ENCODE results near the gene GOLGA6D.
A peak's percentile ranks its signal among the peaks of the same experiment; 100 is the strongest.
"Not testable (repeated sequence)": the region's sequence is repeated elsewhere in the genome, so short reads cannot be mapped to it uniquely, and the experiment has no call there.

Gene GOLGA6D

GRCh38 chr15:75278497-75278896, 4.1 kb upstream of the GOLGA6D start:
- DNase-seq (ENCODE audit: low read depth): not testable (repeated sequence)

GRCh38 chr15:75284152-75284551, 1.5 kb downstream of the GOLGA6D start:
- DNase-seq (ENCODE audit: low read depth): not testable (repeated sequence)

DNA sequence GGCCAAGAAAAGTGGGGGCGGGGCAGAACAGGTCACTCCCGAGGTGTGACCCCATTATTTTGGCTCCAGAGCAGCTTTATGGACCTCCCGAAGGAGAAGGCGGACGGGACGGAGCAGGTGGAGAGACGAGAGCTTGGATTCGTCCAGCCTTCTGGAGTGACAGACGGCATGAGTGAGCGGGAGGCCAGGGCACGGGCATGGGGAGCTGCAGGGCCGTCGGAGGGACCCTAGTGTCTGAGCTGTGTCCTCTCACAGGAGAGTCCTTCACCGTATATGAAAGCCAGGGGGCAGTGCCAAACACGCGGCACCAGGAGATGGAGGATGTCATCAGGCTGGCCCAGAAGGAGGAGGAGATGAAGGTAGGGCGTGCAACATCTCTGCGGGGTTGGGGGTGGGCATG, 11.0 kb downstream of the GOLGA6D start:
- not testable (repeated sequence) for DNase-seq (ENCODE audit: low read depth)

GRCh38 chr15:75298541-75299310, 16.1 kb downstream of the GOLGA6D start:
- DNase-seq (ENCODE audit: low read depth): not testable (repeated sequence)

- peak; percentile 32 for DNase-seq (ENCODE audit: low read depth)
Observed at GRCh38 chr15:75299311-75299688, 16.7 kb downstream of the GOLGA6D start.

DNA sequence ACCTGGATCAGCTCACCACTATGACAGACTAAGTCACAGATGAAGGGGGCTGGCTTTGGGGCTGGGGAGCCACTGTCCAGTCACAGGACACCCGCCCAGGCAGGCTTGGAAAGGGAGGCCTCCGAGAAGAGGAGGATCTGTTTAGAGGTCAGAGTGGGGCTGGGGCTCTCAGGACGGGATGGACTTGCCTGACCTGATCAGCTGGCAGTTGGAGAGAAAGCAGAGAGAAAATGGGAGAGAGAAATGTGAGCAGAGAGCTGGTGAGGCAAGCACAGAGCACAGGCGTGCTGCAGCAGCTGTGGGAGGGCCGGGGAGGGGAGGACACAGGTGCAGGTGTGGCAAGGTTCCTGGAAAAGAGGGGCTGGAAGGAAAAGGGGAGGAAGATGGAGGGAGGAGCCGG, 17.4 kb downstream of the GOLGA6D start:
- not testable (repeated sequence) for DNase-seq (ENCODE audit: low read depth)

GRCh38 chr15:75302318-75302717, 19.7 kb downstream of the GOLGA6D start:
- DNase-seq (ENCODE audit: low read depth): no peak

DNA sequence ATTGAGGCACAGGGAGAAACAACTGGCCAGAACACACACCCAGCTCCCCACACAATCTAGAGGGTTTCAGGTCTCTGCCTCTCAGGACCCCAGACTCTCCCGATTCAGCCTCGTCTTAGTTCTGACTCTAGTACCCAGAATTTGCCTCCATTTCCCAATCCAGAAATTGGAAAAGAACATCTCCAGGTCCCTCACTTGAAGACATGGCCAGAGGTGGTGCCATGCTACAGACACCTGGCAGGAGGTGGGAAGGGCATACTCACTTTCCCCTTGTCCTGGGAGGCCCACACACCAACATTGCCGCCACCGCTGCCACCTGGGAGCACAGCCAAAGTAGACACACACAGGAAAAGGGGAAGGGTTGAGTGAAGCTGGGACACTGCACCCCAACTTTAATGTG, 20.1 kb downstream of the GOLGA6D start:
- not testable (repeated sequence) for DNase-seq (ENCODE audit: low read depth)

DNA sequence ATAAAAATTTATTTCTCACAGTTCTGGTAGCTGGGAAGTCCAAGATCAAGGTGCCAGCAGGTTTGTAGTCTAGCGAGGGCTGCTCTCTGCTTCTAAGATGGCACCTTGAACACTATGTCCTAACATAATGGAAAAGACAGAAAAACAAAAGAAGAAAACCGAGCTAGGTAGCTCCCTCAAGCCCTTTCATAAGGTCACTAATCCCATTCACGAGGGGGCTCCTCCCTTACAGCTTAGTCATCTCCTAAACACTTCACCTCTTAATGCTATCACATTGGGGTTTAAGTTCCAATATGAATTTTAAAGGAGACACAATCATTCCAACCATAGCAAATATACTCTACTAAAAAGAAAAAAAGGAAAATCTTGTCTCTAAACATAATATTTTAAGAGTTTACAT, 23.6 kb downstream of the GOLGA6D start:
- no peak for DNase-seq (ENCODE audit: low read depth)

DNA sequence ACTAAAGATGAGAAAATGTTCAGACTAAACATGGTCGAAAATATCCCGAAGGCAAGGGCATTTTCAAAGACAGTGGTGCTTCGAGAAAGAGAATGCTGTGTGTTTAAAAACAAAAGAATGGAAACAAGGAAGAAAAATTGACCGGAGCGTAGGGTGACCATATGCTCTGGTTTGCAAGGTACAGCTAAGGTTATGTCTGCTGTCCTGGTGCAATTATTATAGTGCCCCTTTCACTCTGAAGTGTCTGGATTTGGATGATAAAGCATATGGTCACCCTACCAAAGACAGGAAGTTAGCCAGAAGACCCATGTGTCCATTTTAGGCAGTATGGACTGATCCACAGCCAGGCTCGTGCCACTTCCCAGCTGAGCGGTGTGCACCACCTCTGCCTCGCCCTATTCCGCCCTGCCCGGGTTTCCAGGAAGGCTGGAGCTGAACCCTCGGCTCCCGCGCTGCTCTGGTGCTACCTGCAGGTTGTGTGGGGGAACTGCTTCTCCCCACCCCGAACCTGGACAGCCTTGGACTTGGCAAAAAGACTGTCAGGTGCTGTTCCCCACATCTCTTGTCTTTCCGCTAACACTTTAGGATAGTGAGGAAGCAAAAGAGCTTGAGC, 25.2 kb downstream of the GOLGA6D start:
- DNase-seq (ENCODE audit: low read depth): no peak

GRCh38 chr15:75309711-75310110, 27.1 kb downstream of the GOLGA6D start:
- no peak for DNase-seq (ENCODE audit: low read depth)

GRCh38 chr15:75312548-75312947, 29.9 kb downstream of the GOLGA6D start:
- DNase-seq (ENCODE audit: low read depth): not testable (repeated sequence)

- no peak for DNase-seq (ENCODE audit: low read depth)
Observed at GRCh38 chr15:75313116-75313845, 30.6 kb downstream of the GOLGA6D start.

GRCh38 chr15:75314552-75315290, 32.1 kb downstream of the GOLGA6D start:
- no peak for DNase-seq (ENCODE audit: low read depth)

DNA sequence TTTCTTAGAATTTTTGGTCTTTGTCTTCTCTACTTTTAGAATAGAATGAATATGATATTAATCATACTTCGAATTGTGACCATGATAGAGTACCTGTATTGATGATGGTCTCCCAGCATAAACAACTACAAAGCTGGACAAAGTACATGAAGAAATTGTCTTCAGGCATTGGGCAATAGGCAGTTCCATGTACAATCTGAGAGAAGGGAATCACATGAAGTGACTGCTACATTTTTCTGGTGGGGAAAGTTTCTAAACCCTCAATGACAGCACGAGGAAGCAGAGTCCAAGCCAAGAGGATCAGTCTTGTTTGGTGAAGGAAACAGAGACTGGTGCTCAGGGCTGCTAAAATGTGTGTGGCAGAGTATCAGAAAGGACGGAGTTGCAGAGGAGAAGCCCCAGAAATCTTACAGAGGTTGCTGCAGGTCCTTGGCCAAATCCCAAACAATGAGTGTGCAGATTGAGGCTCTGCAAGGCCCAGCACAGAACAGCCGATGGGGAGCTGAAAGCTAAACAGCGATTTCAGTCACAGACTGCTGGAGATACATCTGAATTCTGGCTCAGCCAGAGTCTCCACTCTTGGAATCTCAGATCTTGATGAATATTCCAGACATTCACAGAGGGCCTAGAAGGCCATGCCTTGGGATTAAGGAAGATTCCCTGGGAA, 36.7 kb downstream of the GOLGA6D start:
- DNase-seq (ENCODE audit: low read depth): not testable (repeated sequence)

GRCh38 chr15:75321711-75322110, 39.1 kb downstream of the GOLGA6D start:
- no peak for DNase-seq (ENCODE audit: low read depth)

DNA sequence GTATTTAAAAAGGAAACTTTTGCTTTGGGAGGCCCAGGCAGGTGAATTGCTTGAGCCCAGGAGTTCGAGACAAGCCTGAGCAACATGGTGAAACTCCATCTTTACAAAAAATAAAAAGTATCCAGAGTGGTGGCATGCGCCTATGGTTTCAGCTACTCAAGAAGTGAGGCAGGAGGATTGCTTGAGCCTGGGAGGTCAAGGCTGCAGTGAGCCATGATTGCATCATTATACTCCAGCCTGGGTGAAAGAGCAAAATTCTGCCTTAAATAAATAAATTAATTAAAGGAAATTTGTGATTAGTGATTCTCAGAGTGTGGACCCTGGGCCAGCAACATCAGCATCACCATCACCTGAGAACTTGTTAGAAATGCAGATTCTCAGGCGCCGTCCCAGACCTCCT, 43.3 kb downstream of the GOLGA6D start:
- no peak for DNase-seq (ENCODE audit: low read depth)

GRCh38 chr15:75327005-75327404, 44.4 kb downstream of the GOLGA6D start:
- no peak for DNase-seq (ENCODE audit: low read depth)

DNA sequence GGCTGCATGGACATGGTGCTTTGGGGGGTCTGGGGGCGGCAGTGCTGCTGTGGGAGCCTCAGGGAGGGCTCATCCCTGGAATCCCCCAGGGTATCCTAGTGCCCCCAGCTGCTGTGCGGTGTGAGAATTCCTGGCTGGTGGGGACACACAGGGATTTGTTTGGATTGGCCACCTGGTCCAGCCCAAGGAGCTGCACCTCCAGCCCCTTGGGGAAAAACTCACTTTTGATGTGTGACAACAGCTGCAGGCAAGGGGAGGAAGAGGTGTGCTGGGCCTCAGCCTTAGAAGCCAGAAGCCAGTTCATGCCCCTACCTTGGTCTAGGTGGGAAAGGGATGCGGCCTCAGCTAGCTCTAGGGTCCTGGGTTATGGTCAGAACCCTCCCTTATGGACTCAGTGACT, 44.9 kb downstream of the GOLGA6D start:
- no peak for DNase-seq (ENCODE audit: low read depth)

DNA sequence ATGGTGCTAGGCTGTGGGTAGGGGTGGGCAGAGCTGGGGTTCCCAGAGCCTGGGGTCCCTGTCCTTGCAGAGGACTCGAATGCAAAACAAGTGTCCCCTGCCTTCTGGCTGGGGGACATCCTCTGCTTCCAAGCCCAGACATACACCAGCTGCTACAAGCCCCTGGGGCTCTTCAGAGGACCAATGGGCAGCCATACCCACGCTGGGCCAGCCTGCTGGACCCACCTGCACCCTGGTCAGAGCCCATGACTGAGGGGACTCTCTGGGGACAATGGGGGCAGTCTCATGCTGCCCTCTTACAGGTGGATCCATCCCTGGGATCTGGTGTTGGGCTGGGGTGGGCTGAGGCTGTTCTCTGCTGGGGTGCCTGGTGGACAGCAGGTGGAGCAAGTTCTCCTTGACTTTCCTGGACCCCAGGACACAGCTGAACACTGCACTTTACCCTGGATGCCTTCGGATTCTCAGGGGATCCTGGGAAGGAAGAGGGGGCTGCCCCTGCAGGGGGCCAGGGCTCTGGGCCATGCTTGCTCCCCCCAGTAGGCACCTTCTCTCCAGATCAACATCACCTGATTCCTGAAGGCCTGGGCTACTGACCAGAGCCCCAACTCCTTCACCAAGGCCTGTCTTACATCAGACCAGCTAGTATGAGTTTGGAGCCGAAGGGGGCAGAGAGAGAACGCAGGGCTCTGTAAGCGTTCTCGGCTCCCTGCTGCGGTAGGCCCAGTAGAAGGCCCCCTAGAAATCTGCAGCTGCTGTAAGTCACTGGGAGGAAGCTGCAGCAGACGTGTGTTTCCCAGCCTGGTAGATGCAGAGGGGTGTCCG, 46.1 kb downstream of the GOLGA6D start:
- DNase-seq (ENCODE audit: low read depth): no peak

- DNase-seq (ENCODE audit: low read depth): no peak
Observed at GRCh38 chr15:75329571-75329970, 46.9 kb downstream of the GOLGA6D start.
